Fibroblast of lung (primary cell): ENCODE measurements around the gene MYOM1. TPM values are rescaled to one million over a fixed set of nuclear protein-coding genes. Genes with fewer than 3 reads are reported as not detected.
A peak's percentile ranks its signal among the peaks of the same experiment; 100 is the strongest.

Experiments used
- DNase-seq, 2 donors: peaks; one replicate each; pipeline versions ENCODE4 v3.0.0 to v3.0.0-alpha.2; 2010; ENCODE audit warnings: low read depth in 2 of 2
- H2AFZ ChIP-seq: 2 replicates; pipeline ENCODE4 v1.5.1; 2012; ENCODE audit warnings: low read length, control low read depth, inconsistent platforms
- H3K27ac ChIP-seq: 2 replicates; pipeline ENCODE4 v1.5.1; 2011; ENCODE audit warnings: low read length, control low read depth; ENCODE audit not compliant: insufficient read depth
- H3K27me3 ChIP-seq: 2 replicates; pipeline ENCODE4 v1.5.1; 2011; ENCODE audit warnings: mild to moderate bottlenecking, low read length; ENCODE audit not compliant: control insufficient read depth, insufficient read depth
- H3K36me3 ChIP-seq: 2 replicates; pipeline ENCODE4 v1.5.1; 2011; ENCODE audit warnings: low read length; ENCODE audit not compliant: control insufficient read depth, insufficient read depth
- H3K4me1 ChIP-seq: 2 replicates; pipeline ENCODE4 v1.5.1; 2011; ENCODE audit warnings: low read length; ENCODE audit not compliant: control insufficient read depth, insufficient read depth; ENCODE audit errors: extremely low read depth
- H3K4me2 ChIP-seq: 2 replicates; pipeline ENCODE4 v1.5.1; 2011; ENCODE audit warnings: low read length, control low read depth; ENCODE audit not compliant: insufficient read depth; ENCODE audit errors: extremely low read depth
- H3K4me3 ChIP-seq, 4 experiments: fragments of 200-600 bp in 1 of 4; sonication (generic) in 1 of 4; replicated peaks in 1 of 4; 2 replicates each; pipeline ENCODE4 v1.5.1; 2011 to 2016; ENCODE audit warnings: low read length in 4 of 4, low read depth in 3 of 4, mild to moderate bottlenecking in 3 of 4, control low read depth in 2 of 4, inconsistent platforms in 1 of 4, mixed read lengths in 1 of 4; ENCODE audit not compliant: insufficient read depth in 1 of 4; ENCODE audit errors: control extremely low read depth in 1 of 4
- H3K79me2 ChIP-seq: 2 replicates; pipeline ENCODE4 v1.5.1; 2012; ENCODE audit warnings: mild to moderate bottlenecking, low read length, inconsistent platforms; ENCODE audit not compliant: control insufficient read depth, insufficient read depth
- H3K9ac ChIP-seq: 2 replicates; pipeline ENCODE4 v1.5.1; 2011; ENCODE audit warnings: mild to moderate bottlenecking, low read length, control low read depth; ENCODE audit not compliant: insufficient read depth
- H3K9me3 ChIP-seq: 2 replicates; pipeline ENCODE4 v1.5.1; 2012; ENCODE audit warnings: low read depth, low read length; ENCODE audit not compliant: control insufficient read depth, insufficient read depth
- H4K20me1 ChIP-seq: 2 replicates; pipeline ENCODE4 v1.5.1; 2011; ENCODE audit warnings: low read length; ENCODE audit not compliant: control insufficient read depth, insufficient read depth; ENCODE audit errors: extremely low read depth
- EZH2 ChIP-seq: IDR thresholded peaks from 2 replicates; pipeline ENCODE4 v1.5.1; 2012; ENCODE audit warnings: low read length, control low read depth, mild to moderate bottlenecking; ENCODE audit errors: missing control alignments
- polyA plus RNA-seq, 2 donors: library from polyadenylated mRNA; depleted of rRNA in 1 of 2; stranded (reverse) in 1 of 2; unstranded in 1 of 2; fragments of >200 nt; gene quantifications; 2 replicates each; pipeline ENCODE4 v1.2.1, GENCODE V29; 2011 to 2012; ENCODE audit warnings: missing spikeins in 1 of 2
- total RNA-seq: library from RNA; depleted of rRNA; stranded (reverse); fragments of >200 nt; gene quantifications from 2 replicates; pipeline ENCODE4 v1.2.1, GENCODE V29; 2014
- TF ChIP-seq, protein P1 (sequence below), 2 donors: IDR thresholded peaks in 1 of 2; conservative IDR thresholded peaks in 1 of 2; 1 replicate in 1 of 2; 2 replicates in 1 of 2; pipeline ENCODE4 v1.5.1; 2011 to 2012; ENCODE audit warnings: low read length in 2 of 2, control low read depth in 1 of 2, inconsistent platforms in 1 of 2, low read depth in 1 of 2, mild to moderate bottlenecking in 1 of 2

The MYOM1 gene
- total and polyA plus RNA-seq, 2 donors (not counting 1 experiment from before 2014, with no cell fraction given) = 0.07 to 0.83 TPM

- H3K79me2 ChIP-seq = no peaks in the 10 kb centered on the region
- peak in 1 of 2 donors; percentile 34 for DNase-seq
These were observed 164.0 kb downstream of the MYOM1 start for GRCh38 chr18:3055816-3056215.

DNA sequence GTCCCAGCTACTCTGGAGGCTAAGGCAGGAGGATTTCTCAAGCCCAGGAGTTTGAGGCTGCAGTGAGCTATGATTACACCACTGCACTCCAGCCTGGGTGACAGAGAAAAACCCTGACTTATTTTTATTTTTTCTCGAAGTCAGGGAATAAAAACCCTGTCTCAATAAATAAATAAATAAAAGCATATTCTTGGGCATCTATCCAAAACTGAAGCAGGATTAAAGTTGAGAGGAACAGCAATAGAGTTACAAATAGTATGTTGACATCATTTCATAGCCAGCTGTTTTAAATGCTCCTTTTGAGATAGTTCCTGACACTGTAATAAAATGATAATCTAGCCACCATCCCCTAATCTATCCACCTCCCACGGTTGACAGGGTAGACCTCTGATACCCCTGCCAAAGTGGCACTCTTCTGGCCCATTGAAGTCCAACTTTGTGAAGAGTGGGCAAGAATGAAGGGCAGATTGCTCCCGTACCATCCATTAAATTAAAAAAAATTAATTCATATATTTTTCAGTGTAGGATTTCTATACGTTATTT lies 164.5 kb downstream of the MYOM1 start:
- H3K27ac ChIP-seq = no peak overlapping the region
- H3K27me3 ChIP-seq = no peaks in the 10 kb centered on the region
- no peak overlapping the region for H3K4me2 ChIP-seq
- H4K20me1 ChIP-seq = no peaks in the 10 kb centered on the region
- no peaks in the 10 kb centered on the region for H3K4me1 ChIP-seq
- peak in 1 of 2 donors; percentile 56 for DNase-seq
- H3K36me3 ChIP-seq = no peaks in the 10 kb centered on the region
- no peaks in the 10 kb centered on the region for H3K9me3 ChIP-seq
- H3K79me2 ChIP-seq = no peaks in the 10 kb centered on the region
- no peak overlapping the region for H2AFZ ChIP-seq
- no peak overlapping the region for H3K9ac ChIP-seq
- no peak overlapping the region for H3K4me3 ChIP-seq
- TF ChIP-seq, protein P1, sequence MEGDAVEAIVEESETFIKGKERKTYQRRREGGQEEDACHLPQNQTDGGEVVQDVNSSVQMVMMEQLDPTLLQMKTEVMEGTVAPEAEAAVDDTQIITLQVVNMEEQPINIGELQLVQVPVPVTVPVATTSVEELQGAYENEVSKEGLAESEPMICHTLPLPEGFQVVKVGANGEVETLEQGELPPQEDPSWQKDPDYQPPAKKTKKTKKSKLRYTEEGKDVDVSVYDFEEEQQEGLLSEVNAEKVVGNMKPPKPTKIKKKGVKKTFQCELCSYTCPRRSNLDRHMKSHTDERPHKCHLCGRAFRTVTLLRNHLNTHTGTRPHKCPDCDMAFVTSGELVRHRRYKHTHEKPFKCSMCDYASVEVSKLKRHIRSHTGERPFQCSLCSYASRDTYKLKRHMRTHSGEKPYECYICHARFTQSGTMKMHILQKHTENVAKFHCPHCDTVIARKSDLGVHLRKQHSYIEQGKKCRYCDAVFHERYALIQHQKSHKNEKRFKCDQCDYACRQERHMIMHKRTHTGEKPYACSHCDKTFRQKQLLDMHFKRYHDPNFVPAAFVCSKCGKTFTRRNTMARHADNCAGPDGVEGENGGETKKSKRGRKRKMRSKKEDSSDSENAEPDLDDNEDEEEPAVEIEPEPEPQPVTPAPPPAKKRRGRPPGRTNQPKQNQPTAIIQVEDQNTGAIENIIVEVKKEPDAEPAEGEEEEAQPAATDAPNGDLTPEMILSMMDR (conservative IDR thresholded peaks at IDR 0.05 in 1 of 2, IDR thresholded peaks at IDR 0.05 in 1 of 2; ENCODE audit: low read depth in 1 of 2, low read length in 2 of 2) = no peak
- no peak for TF ChIP-seq EZH2

More at GRCh38 chr18:3055816-3056215, 164.0 kb downstream of the MYOM1 start:
- TF ChIP-seq EZH2 = no peak
- TF ChIP-seq, protein P1 (conservative IDR thresholded peaks at IDR 0.05 in 1 of 2, IDR thresholded peaks at IDR 0.05 in 1 of 2; ENCODE audit: low read depth in 1 of 2, low read length in 2 of 2) = no peak
- H3K36me3 ChIP-seq = no peaks in the 10 kb centered on the region
- H3K27me3 ChIP-seq = no peaks in the 10 kb centered on the region
- no peak overlapping the region for H3K27ac ChIP-seq
- no peaks in the 10 kb centered on the region for H3K4me1 ChIP-seq
- H3K4me3 ChIP-seq = no peak overlapping the region
- H4K20me1 ChIP-seq = no peaks in the 10 kb centered on the region
- no peak overlapping the region for H2AFZ ChIP-seq
- no peaks in the 10 kb centered on the region for H3K9me3 ChIP-seq
- no peak overlapping the region for H3K9ac ChIP-seq
- no peak overlapping the region for H3K4me2 ChIP-seq

GRCh38 chr18:3054780-3055179 lies 165.0 kb downstream of the MYOM1 start:
- no peak for DNase-seq
- Histone ChIP-seq H3K79me2 (no peaks in the 10 kb centered on the region), H3K27ac (no peak overlapping the region), H2AFZ (no peak overlapping the region), H3K36me3 (no peaks in the 10 kb centered on the region), H3K4me3 (no peak overlapping the region), H3K9me3 (no peaks in the 10 kb centered on the region), H3K4me2 (no peak overlapping the region), H4K20me1 (no peaks in the 10 kb centered on the region), H3K9ac (no peak overlapping the region), H3K27me3 (no peaks in the 10 kb centered on the region), H3K4me1 (no peaks in the 10 kb centered on the region)
- TF ChIP-seq EZH2 = no peak
- TF ChIP-seq, protein P1 (conservative IDR thresholded peaks at IDR 0.05 in 1 of 2, IDR thresholded peaks at IDR 0.05 in 1 of 2; ENCODE audit: low read depth in 1 of 2, low read length in 2 of 2) = no peak
